HepG2 (cell line): Measurements from ENCODE around the gene HELZ2. TPM values are rescaled to one million over a fixed set of nuclear protein-coding genes. Genes with fewer than 3 reads are reported as not detected.

ENCODE experiments used
- ARHGAP35 ChIP-seq: sonication (generic); formaldehyde crosslinking; IDR thresholded peaks from 2 replicates; pipeline ENCODE4 v1.9.0; 2022; ENCODE audit warnings: mild to moderate bottlenecking, inconsistent platforms, moderate library complexity, missing genetic modification reagents, borderline replicate concordance
- ATF2 ChIP-seq: sonication (generic); formaldehyde crosslinking; IDR thresholded peaks from 2 replicates; pipeline ENCODE4 v1.4.0; 2020; ENCODE audit warnings: missing genetic modification reagents
- ATF4 ChIP-seq, 2 experiments: fragments of 450-650 bp in 1 of 2; sonication (generic) in 1 of 2; formaldehyde crosslinking; IDR thresholded peaks; 2 replicates each; pipeline versions ENCODE4 v1.5.0 to v1.8.0; 2020 to 2022; ENCODE audit warnings: mild to moderate bottlenecking in 1 of 2, missing genetic modification reagents in 1 of 2
- ATF7-NPFF ChIP-seq: sonication (generic); formaldehyde crosslinking; IDR thresholded peaks from 2 replicates; pipeline ENCODE4 v1.8.1; 2023; ENCODE audit warnings: mild to moderate bottlenecking, low read depth, missing genetic modification reagents, moderate library complexity
- BRF2 ChIP-seq: sonication (generic); formaldehyde crosslinking; IDR thresholded peaks from 2 replicates; pipeline ENCODE4 v1.8.1; 2022; ENCODE audit warnings: mild to moderate bottlenecking, missing genetic modification reagents
- CSRNP1 ChIP-seq: sonication (generic); formaldehyde crosslinking; IDR thresholded peaks from 2 replicates; pipeline ENCODE4 v1.8.1; 2023; ENCODE audit warnings: mild to moderate bottlenecking, missing genetic modification reagents
- GLI4 ChIP-seq: sonication (generic); formaldehyde crosslinking; IDR thresholded peaks from 2 replicates; pipeline ENCODE4 v1.5.1; 2020; ENCODE audit warnings: missing genetic modification reagents, mild to moderate bottlenecking, moderate library complexity, borderline replicate concordance
- HIVEP1 ChIP-seq: sonication (generic); formaldehyde crosslinking; IDR thresholded peaks from 2 replicates; pipeline ENCODE4 v1.4.0; 2020; ENCODE audit warnings: mild to moderate bottlenecking, missing genetic modification reagents
- MTA1 ChIP-seq: sonication (generic); formaldehyde crosslinking; IDR thresholded peaks from 2 replicates; pipeline ENCODE4 v1.4.0; 2020; ENCODE audit warnings: missing genetic modification reagents, mild to moderate bottlenecking, borderline replicate concordance
- PAWR ChIP-seq: sonication (generic); formaldehyde crosslinking; IDR thresholded peaks from 2 replicates; pipeline ENCODE4 v1.4.0; 2020; ENCODE audit warnings: missing genetic modification reagents, mild to moderate bottlenecking, borderline replicate concordance
- TMF1 ChIP-seq: sonication (generic); formaldehyde crosslinking; IDR thresholded peaks from 2 replicates; pipeline ENCODE4 v1.8.1; 2022; ENCODE audit warnings: low read depth, missing genetic modification reagents
- ZIK1 ChIP-seq: sonication (generic); formaldehyde crosslinking; IDR thresholded peaks from 2 replicates; pipeline ENCODE4 v1.5.0; 2020; ENCODE audit warnings: mild to moderate bottlenecking, low read depth, missing genetic modification reagents, borderline replicate concordance
- ZNF225 ChIP-seq: sonication (generic); formaldehyde crosslinking; IDR thresholded peaks from 2 replicates; pipeline ENCODE4 v1.4.0; 2020; ENCODE audit warnings: mild to moderate bottlenecking, missing genetic modification reagents
- ZNF414 ChIP-seq: sonication (generic); formaldehyde crosslinking; IDR thresholded peaks from 2 replicates; pipeline ENCODE4 v1.5.0; 2020; ENCODE audit warnings: missing genetic modification reagents
- ZNF562 ChIP-seq: sonication (generic); formaldehyde crosslinking; IDR thresholded peaks from 2 replicates; pipeline ENCODE4 v1.8.0; 2022; ENCODE audit warnings: missing genetic modification reagents, borderline replicate concordance
- ZNF615 ChIP-seq: sonication (generic); formaldehyde crosslinking; IDR thresholded peaks from 2 replicates; pipeline ENCODE4 v1.5.0; 2020; ENCODE audit warnings: mild to moderate bottlenecking, missing genetic modification reagents, borderline replicate concordance
- ZNF704 ChIP-seq: sonication (generic); formaldehyde crosslinking; IDR thresholded peaks from 2 replicates; pipeline ENCODE4 v1.8.1; 2023; ENCODE audit warnings: mild to moderate bottlenecking, inconsistent platforms, moderate library complexity, missing genetic modification reagents, borderline replicate concordance
- ZUFSP ChIP-seq: sonication (generic); formaldehyde crosslinking; IDR thresholded peaks from 2 replicates; pipeline ENCODE4 v1.9.0; 2021; ENCODE audit warnings: missing genetic modification reagents, mild to moderate bottlenecking, borderline replicate concordance
- polyA plus RNA-seq, 8 experiments: library from polyadenylated mRNA; depleted of rRNA in 3 of 8; stranded (reverse) in 7 of 8; unstranded in 1 of 8; fragments of >200 nt; fragmentation: Illumina TruSeq in 4 of 8; extraction: Trizol in 4 of 8; gene quantifications; 2 replicates each; pipeline versions ENCODE4 v1.2.1 to v1.2.3, GENCODE V29; 2011 to 2016; ENCODE audit warnings: low read depth in 4 of 8, missing spikeins in 1 of 8, mixed read lengths in 1 of 8; ENCODE audit not compliant: insufficient read depth in 1 of 8
- total RNA-seq, 5 experiments: library from RNA; depleted of rRNA; stranded (reverse); fragments of >200 nt; fragmentation: Illumina TruSeq; extraction: Trizol; gene quantifications; 2 replicates each; pipeline ENCODE4 v1.2.3, GENCODE V29; 2016; ENCODE audit warnings: low read depth in 1 of 5

HELZ2 gene
- total and polyA plus RNA-seq, 2 of the 13 experiments (the other 11 are each of a cell fraction or from before 2014, with no cell fraction given): 9.6 to 10.1 TPM

- TF ChIP-seq CSRNP1 (CRISPR knock-in tag) (no peak), ZNF615 (no peak), ARHGAP35 (CRISPR knock-in tag) (peak; percentile 74; the same call in 1 of the 2 replicates), ATF4 (CRISPR knock-in tag; IDR thresholded peaks at IDR 0.05) (no peak), ATF7-NPFF (CRISPR knock-in tag) (no peak), HIVEP1 (CRISPR knock-in tag) (0 out of 2 replicates have a peak, but pooled peaks have one; percentile 65), BRF2 (CRISPR knock-in tag) (no peak), ZNF562 (no peak), ZUFSP (CRISPR knock-in tag) (no peak), GLI4 (CRISPR knock-in tag) (no peak), ATF2 (0 out of 2 replicates have a peak, but pooled peaks have one; percentile 7), ZNF225 (peak; percentile 43; the same call in 1 of the 2 replicates), PAWR (0 out of 2 replicates have a peak, but pooled peaks have one; percentile 62), MTA1 (CRISPR knock-in tag) (peak; percentile 45; the same call in 1 of the 2 replicates), ZNF414 (CRISPR knock-in tag) (no peak), ZNF704 (CRISPR knock-in tag) (no peak), TMF1 (no peak), ZIK1 (CRISPR knock-in tag) (no peak)
Observed at GRCh38 chr20:63572788-63573646, 1.0 kb downstream of the HELZ2 start (continued).
